GM12878 (cell line): Measurements from ENCODE around the gene MTMR10. TPM values are rescaled to one million over a fixed set of nuclear protein-coding genes. Genes with fewer than 3 reads are reported as not detected.

ENCODE experiments used
- ATAC-seq: fragments of 200-7000 bp; cut with Tn5 transposase; 3 replicates; pipeline ENCODE4 v1.9.1; 2020; ENCODE audit warnings: mild to moderate bottlenecking, moderate library complexity
- BruUV-seq: library from RNA; stranded (reverse); fragments of 400-500 nt; replicated peaks from 2 replicates; lab custom pipeline; 2021; lab: Mats Ljungman, UMichigan
- CTCF ChIA-PET: fragments of 300-600 bp; sonication (Branson Sonifier 250); formaldehyde crosslinking; extraction: SDS; loops from one replicate; lab custom pipeline; 2021; ENCODE audit warnings: inconsistent platforms; lab: Yijun Ruan, JAX
- POLR2A ChIA-PET: fragments of 350-600 bp; formaldehyde crosslinking; extraction: SDS; loops from one replicate; lab custom pipeline; 2021; ENCODE audit warnings: inconsistent platforms; lab: Charles Lee
- RAD21 ChIA-PET: fragments of 300-600 bp; sonication (Branson Sonifier 250); formaldehyde crosslinking; loops from one replicate; lab custom pipeline; 2023; ENCODE audit warnings: antibody characterized with exemption; ENCODE audit not compliant: unreplicated experiment; lab: Charles Lee
- SMC1A ChIA-PET: fragments of 300-600 bp; sonication (Branson Sonifier 250); formaldehyde crosslinking; loops from one replicate; lab custom pipeline; 2023; ENCODE audit not compliant: unreplicated experiment, uncharacterized antibody; lab: Charles Lee
- DNase-seq: peaks from one replicate; pipeline ENCODE4 v3.0.0-alpha.2; 2011; ENCODE audit warnings: low read depth, low spot score
- FAIRE-seq: peaks from 3 replicates; lab custom pipeline; 2011; peaks lifted over from hg19 to GRCh38; lab: Jason Lieb, UNC
- H2AFZ ChIP-seq: 2 replicates; pipeline ENCODE4 v1.6.0; 2011; ENCODE audit warnings: low read depth, low read length, control low read depth; ENCODE audit not compliant: control insufficient read depth
- H3K27ac ChIP-seq: 2 replicates; pipeline ENCODE4 v1.5.1; 2011; ENCODE audit warnings: control low read depth; ENCODE audit not compliant: control insufficient read depth, insufficient read depth
- H3K27me3 ChIP-seq, 2 experiments: replicated peaks in 1 of 2; 2 replicates each; pipeline versions ENCODE4 v1.6.0 to v1.6.1; 2011; ENCODE audit warnings: low read length in 1 of 2; ENCODE audit not compliant: control insufficient read depth in 2 of 2, insufficient read depth in 2 of 2
- H3K36me3 ChIP-seq, 2 experiments: 2 replicates each; pipeline ENCODE4 v1.5.1; 2011; ENCODE audit warnings: low read length in 1 of 2; ENCODE audit not compliant: control insufficient read depth in 2 of 2, insufficient read depth in 2 of 2
- H3K4me1 ChIP-seq: 2 replicates; pipeline ENCODE4 v1.6.1; 2011; ENCODE audit warnings: mild to moderate bottlenecking, low read length, moderate library complexity, mixed read lengths; ENCODE audit not compliant: control insufficient read depth, insufficient read depth
- H3K4me2 ChIP-seq: 2 replicates; pipeline ENCODE4 v1.6.0; 2011; ENCODE audit warnings: control low read depth; ENCODE audit not compliant: control insufficient read depth, insufficient read depth
- H3K4me3 ChIP-seq: fragments of 200-600 bp; sonication (generic); 2 replicates; pipeline ENCODE4 v1.5.1; 2016
- H3K79me2 ChIP-seq: 2 replicates; pipeline ENCODE4 v1.6.0; 2011; ENCODE audit warnings: low read length; ENCODE audit not compliant: control insufficient read depth, insufficient read depth
- H3K9ac ChIP-seq: 2 replicates; pipeline ENCODE4 v1.8.0; 2011; ENCODE audit warnings: low read length, control low read depth, mixed read lengths; ENCODE audit not compliant: control insufficient read depth, insufficient read depth
- H3K9me3 ChIP-seq: replicated peaks from 3 replicates; pipeline ENCODE4 v1.5.1; 2011; ENCODE audit warnings: mild to moderate bottlenecking, low read length; ENCODE audit not compliant: control insufficient read depth, insufficient read depth
- H4K20me1 ChIP-seq: 2 replicates; pipeline ENCODE4 v1.6.0; 2011; ENCODE audit not compliant: control insufficient read depth, insufficient read depth
- CHD2 ChIP-seq: IDR thresholded peaks from 2 replicates; pipeline ENCODE4 v1.6.1; 2011; ENCODE audit warnings: low read depth, low read length, improper control_type of control experiment, borderline replicate concordance
- EP300 ChIP-seq, 2 experiments: fragments of 150-350 bp in 1 of 2; IDR thresholded peaks; 2 replicates each; pipeline ENCODE4 v1.6.1; 2011 to 2012; ENCODE audit warnings: low read depth in 2 of 2, low read length in 2 of 2, borderline replicate concordance in 1 of 2, improper control_type of control experiment in 1 of 2, inconsistent platforms in 1 of 2; ENCODE audit not compliant: control insufficient read depth in 1 of 2
- NFYA ChIP-seq: IDR thresholded peaks from 2 replicates; pipeline ENCODE4 v1.6.1; 2011; ENCODE audit warnings: low read depth, mild to moderate bottlenecking, low read length, improper control_type of control experiment, borderline replicate concordance
- NFYB ChIP-seq: IDR thresholded peaks from 2 replicates; pipeline ENCODE4 v1.6.1; 2011; ENCODE audit warnings: low read depth, mild to moderate bottlenecking, low read length, improper control_type of control experiment, moderate library complexity; ENCODE audit not compliant: insufficient read depth
- PAX5 ChIP-seq: IDR thresholded peaks from 2 replicates; pipeline ENCODE4 v1.6.1; 2011; ENCODE audit warnings: low read depth, low read length, borderline replicate concordance
- PAX8 ChIP-seq: fragments of 450-650 bp; IDR thresholded peaks from 2 replicates; pipeline ENCODE4 v1.6.1; 2017; ENCODE audit warnings: mild to moderate bottlenecking, moderate library complexity
- POLR2AphosphoS5 ChIP-seq: IDR thresholded peaks from 2 replicates; pipeline ENCODE4 v1.6.1; 2011; ENCODE audit warnings: mild to moderate bottlenecking, low read length, inconsistent platforms
- POU2F2 ChIP-seq: IDR thresholded peaks from 3 replicates; pipeline ENCODE4 v1.6.1; 2011; ENCODE audit warnings: low read depth, mild to moderate bottlenecking, low read length, borderline replicate concordance
- PRDM15 ChIP-seq: fragments of 450-650 bp; formaldehyde crosslinking; IDR thresholded peaks from 2 replicates; pipeline ENCODE4 v1.4.0; 2020; ENCODE audit warnings: mild to moderate bottlenecking, moderate library complexity
- RB1 ChIP-seq: fragments of 450-650 bp; formaldehyde crosslinking; IDR thresholded peaks from 2 replicates; pipeline ENCODE4 v1.6.1; 2017; ENCODE audit warnings: mild to moderate bottlenecking, borderline replicate concordance
- RCOR1 ChIP-seq: conservative IDR thresholded peaks from 2 replicates; pipeline ENCODE4 v1.6.1; 2012; ENCODE audit warnings: low read depth, low read length, improper control_type of control experiment
- RFX5 ChIP-seq: IDR thresholded peaks from 2 replicates; pipeline ENCODE4 v1.6.1; 2011; ENCODE audit warnings: low read depth, low read length, improper control_type of control experiment
- SIX5 ChIP-seq: IDR thresholded peaks from 2 replicates; pipeline ENCODE4 v1.6.1; 2011; ENCODE audit warnings: mild to moderate bottlenecking, low read depth, low read length, moderate library complexity; ENCODE audit not compliant: severe bottlenecking
- TAF1 ChIP-seq: IDR thresholded peaks from 2 replicates; pipeline ENCODE4 v1.6.1; 2011; ENCODE audit warnings: mild to moderate bottlenecking, low read depth, low read length, borderline replicate concordance
- WGBS: methylation state at CpG from one replicate; pipeline ENCODE4 v1.1.6; 2016; ENCODE audit warnings: low lambda C conversion rate; ENCODE audit not compliant: insufficient replicate concordance, insufficient coverage; ENCODE audit errors: missing lambda C conversion rate; 5-methylcytosine and 5-hydroxymethylcytosine counted together
- in situ Hi-C: fragments of 300-500 bp; cut with MboI; formaldehyde crosslinking; loops from 9 replicates; pipeline ENCODE4 v1.14.3; 2018; ENCODE audit warnings: mixed read lengths
- intact Hi-C: fragments of 100-400 bp; cut with micrococcal nuclease; formaldehyde crosslinking; loops from one replicate; pipeline ENCODE4 v1.14.2; 2022; ENCODE audit not compliant: unreplicated experiment
- polyA plus RNA-seq, 11 experiments: library from polyadenylated mRNA; depleted of rRNA in 4 of 11; unstranded in 6 of 11; stranded (reverse) in 5 of 11; fragments of >200 nt; fragmentation: Nextera tagmentation in 4 of 11; fragmentation: Illumina TruSeq in 1 of 11; extraction: Ambion mirVana in 4 of 11; extraction: Trizol in 1 of 11; gene quantifications; 1 replicate in 1 of 11; 2 replicates in 10 of 11; pipeline versions ENCODE4 v1.2.1 to v1.2.3, GENCODE V29; 2011 to 2016; ENCODE audit warnings: inconsistent platforms in 2 of 11, missing spikeins in 2 of 11, low read depth in 1 of 11
- total RNA-seq, 4 experiments: library from RNA; depleted of rRNA in 3 of 4; stranded (reverse); fragments of >200 nt in 3 of 4; fragmentation: Illumina TruSeq in 1 of 4; extraction: Trizol in 1 of 4; gene quantifications; 2 replicates each; pipeline versions ENCODE4 v1.2.1 to v1.2.3, GENCODE V29; 2013 to 2021

The MTMR10 gene
- total and polyA plus RNA-seq, 10 of the 15 experiments (the other 5 are each of a cell fraction or from before 2014, with no cell fraction given): 1.9 to 13.6 (median 8.9) TPM

GRCh38 chr15:30962659-30963058 lies 28.8 kb downstream of the MTMR10 start:
- Histone ChIP-seq H3K4me2 (no peak overlapping the region), H3K27ac (no peak overlapping the region)
- POLR2A ChIA-PET: no interaction called here
- TF ChIP-seq NFYB (no peak), PAX8 (no peak), POLR2AphosphoS5 (no peak), RFX5 (no peak), RCOR1 (no peak), TAF1 (no peak), PRDM15 (CRISPR knock-in tag) (no peak), NFYA (no peak), PAX5 (no peak), RB1 (no peak), EP300 (IDR thresholded peaks at IDR 0.05; ENCODE audit: borderline replicate concordance in 1 of 2, control insufficient read depth in 1 of 2, low read depth in 2 of 2, low read length in 2 of 2) (no peak), CHD2 (no peak), POU2F2 (no peak), SIX5 (no peak)
- TF ChIP-seq, all 136 proteins: peak for 0
- no peaks in the 10 kb centered on the region for H4K20me1 ChIP-seq
- in situ Hi-C loops: no loop called here
- H3K9me3 ChIP-seq: no peaks in the 10 kb centered on the region
- ChIA-PET SMC1A (interaction anchor here (1.5 kb wide), 1 partner anchor 17 kb away, joined by 4 read pairs; no protein-coding TSS in a partner anchor), RAD21 (no interaction called here), CTCF (no interaction called here)
- no peaks in the 10 kb centered on the region for H3K79me2 ChIP-seq
- H3K27me3 ChIP-seq: no peaks in the 10 kb centered on the region
- ATAC-seq: no peak
- no peak overlapping the region for H2AFZ ChIP-seq
- H3K4me1 ChIP-seq: peaks cover 4% of the 10 kb centered on the region; the same call in 1 of the 2 replicates
- no peak overlapping the region for H3K4me3 ChIP-seq
- BruUV-seq: no TSS peak
- DNase-seq: no peak
- H3K9ac ChIP-seq: no peak overlapping the region
- peaks cover 1 to 17% of the 10 kb centered on the region in 2 experiments for H3K36me3 ChIP-seq
- intact Hi-C loops: no loop called here
- no peak for FAIRE-seq
- WGBS: 97% methylated on average over 3 of the region's 3 CpGs
